Measurements from ENCODE around the gene MAP2K5. TPM values are rescaled to one million over a fixed set of nuclear protein-coding genes. Genes with fewer than 3 reads are reported as not detected.
"Not testable (repeated sequence)": the region's sequence is repeated elsewhere in the genome, so short reads cannot be mapped to it uniquely, and the experiment has no call there.

The MAP2K5 gene
- polyA plus RNA-seq, 3 donors: 18.9 to 26.7 (median 21.6) TPM

DNA sequence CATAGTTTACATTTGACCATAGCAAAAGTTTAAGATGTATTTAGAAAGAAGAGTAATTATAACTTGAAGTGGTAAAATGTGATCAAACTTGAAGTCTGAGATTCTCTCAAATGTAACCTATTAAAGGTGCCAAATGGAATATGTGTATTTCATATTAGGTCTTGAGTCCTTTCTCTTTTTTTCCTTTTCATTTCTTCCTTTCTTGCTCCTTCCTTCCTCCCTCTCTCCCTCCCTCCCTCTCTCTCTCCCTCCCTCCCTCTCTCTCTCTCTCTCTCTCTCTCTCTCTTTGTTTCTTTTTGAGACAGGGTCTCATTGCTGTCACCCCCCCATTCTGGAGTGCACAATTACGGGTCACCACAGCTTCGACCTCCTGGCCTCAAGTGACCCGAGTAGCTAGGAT, 47.7 kb downstream of the MAP2K5 start:
- DNase-seq (ENCODE audit: low read depth in 3 of 3, low spot score in 2 of 3): no peak

DNA sequence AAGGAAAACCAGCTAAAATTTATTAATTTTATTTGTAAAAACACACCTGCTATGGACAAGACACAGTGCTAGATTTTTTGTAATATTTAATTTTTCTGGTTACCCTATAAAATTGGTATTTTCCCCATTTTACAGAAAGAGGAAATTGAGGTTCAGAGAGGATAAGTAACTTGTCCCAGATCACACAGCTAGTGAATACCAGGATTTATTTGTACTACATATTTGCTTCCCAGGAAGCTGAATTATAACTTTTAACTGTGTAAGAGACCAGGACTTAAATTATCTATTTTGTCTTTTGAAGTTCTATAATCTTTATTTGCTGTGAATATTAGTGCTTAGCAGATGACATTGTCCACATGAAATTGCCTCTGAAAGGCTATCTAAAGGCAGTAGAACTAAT, 49.7 kb downstream of the MAP2K5 start:
- DNase-seq (ENCODE audit: low read depth in 3 of 3, low spot score in 2 of 3): no peak

DNA sequence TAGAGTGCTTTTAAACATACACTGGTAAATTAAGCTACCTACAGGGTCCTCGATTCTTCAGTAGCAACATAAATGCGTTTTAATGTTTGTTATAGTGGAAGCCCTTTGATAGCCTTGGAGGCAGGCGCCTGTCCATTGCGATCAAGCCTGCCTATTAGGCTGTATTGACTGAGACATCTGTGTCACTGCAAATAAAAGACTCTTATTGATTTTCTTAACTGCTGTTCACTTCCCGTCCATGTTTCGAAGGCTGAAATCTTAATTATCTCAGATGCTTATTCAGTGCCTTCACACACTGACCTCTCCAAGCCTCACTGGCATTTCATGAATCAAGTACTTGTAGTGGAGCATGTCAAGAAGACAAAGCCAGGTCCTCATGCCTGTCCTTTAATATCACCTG, 51.1 kb downstream of the MAP2K5 start:
- DNase-seq (ENCODE audit: low read depth in 3 of 3, low spot score in 2 of 3): no peak

DNA sequence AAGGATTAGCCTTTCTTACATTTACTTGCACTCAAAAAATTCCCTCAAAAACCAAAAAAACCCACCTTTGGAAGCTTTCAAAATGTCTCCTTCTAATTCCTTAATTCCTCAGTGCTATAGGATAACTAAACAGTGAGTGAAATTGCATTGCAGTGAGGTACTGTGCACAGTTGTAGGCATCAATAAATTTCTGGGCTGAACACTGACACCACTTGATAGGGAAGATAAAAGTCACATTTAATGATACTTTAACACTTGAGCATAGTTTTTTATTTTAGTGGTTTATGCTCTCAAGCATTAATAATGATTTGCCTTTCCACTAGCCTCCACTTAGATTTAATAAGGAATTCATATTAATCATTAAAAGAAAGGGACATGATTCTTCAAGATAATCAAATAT, 52.3 kb downstream of the MAP2K5 start:
- no peak for DNase-seq (ENCODE audit: low read depth in 3 of 3, low spot score in 2 of 3)

DNA sequence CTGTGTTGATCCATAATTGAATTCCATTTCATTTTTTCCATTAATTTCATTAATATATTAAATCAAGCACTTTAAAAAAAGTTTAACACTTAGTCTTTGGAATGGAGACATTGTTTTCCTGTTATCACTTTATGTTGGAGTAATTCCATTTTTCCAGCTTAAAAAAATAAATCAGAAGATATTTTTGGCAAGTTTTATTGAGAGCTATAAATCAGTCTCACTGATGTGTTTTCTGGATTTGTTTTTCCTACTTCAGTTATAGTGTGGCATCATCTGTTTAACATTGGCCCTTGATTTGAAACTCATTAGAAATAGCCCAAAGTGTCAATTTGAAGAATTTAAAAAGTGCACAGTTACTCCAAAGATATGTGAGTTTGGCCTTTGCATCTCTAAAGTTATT, 53.1 kb downstream of the MAP2K5 start:
- DNase-seq (ENCODE audit: low read depth in 3 of 3, low spot score in 2 of 3): no peak

DNA sequence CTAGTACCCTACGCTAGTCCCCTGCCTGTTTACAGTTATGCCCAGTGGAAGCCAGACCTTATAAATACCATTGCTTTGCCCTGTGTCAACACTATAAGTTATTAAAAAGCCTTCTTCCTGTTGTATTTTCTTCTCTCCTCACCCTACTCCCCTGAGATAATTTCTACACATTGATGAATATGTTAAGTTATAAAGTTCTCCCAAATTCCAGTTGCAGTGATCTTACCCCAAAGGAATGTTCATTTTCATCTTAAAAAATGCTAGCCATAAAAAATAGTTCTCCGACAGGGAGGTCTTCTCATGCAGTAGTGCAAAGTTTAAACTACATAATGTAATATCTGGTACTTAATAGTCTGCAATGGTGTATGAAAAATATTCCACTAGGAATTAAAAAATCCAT, 58.6 kb downstream of the MAP2K5 start:
- no peak for DNase-seq (ENCODE audit: low read depth in 3 of 3, low spot score in 2 of 3)

DNA sequence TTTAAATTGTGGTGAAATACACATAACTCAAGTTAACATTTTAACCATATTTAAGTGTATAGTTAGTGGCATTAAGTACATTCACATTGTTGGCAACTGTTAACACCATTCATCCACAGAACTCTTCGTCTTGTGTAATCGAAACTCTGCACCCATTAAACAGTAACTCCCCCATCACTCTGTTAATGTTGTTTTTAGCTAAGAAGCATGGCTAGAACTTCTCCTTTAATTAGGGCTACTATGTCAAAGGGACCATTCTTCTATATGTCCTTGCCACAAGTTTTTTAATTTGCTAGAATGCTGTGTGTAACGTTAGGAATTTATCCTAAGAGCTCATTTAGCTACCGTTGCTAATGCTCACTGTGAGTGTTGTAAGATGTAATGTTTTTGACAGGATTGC, 60.6 kb downstream of the MAP2K5 start:
- no peak for DNase-seq (ENCODE audit: low read depth in 3 of 3, low spot score in 2 of 3)

DNA sequence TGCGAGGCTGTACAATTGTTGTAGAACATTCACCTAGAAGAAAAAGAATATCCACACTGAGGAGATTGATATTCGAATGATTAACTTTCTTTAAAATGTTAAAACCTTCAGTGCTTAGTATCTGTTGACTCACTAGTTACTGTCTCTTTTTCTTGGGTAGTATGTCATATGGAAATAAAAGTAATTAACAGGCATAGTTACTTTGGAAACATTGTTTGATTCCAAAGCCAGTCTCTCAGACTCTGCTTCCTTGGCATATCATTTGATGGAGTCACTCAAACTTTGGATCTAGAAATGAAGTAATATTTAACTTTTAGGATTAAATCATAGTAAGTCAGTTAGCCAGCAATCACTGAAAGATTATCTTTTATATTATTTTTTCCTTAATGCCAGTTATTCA, 63.4 kb downstream of the MAP2K5 start:
- no peak for DNase-seq (ENCODE audit: low read depth in 3 of 3, low spot score in 2 of 3)

DNA sequence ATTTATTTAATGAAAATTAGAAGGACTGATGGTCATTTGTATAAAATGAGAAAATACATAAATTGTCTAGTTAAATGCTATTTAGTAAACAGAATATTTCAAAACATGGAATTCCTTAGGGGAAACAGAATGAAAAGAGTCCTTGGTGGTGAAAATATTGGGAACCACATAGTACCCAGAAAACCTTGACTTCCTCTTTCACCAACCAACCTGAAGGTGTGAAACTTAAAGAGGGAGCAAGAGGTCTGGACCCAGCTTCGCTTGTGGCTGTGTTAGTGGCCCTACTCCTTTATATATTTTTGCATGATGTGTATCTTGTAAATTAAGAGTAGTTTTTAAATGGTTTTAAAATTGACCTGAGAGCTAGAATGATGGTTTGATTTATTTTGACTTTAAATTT, 64.2 kb downstream of the MAP2K5 start:
- no peak for DNase-seq (ENCODE audit: low read depth in 3 of 3, low spot score in 2 of 3)

DNA sequence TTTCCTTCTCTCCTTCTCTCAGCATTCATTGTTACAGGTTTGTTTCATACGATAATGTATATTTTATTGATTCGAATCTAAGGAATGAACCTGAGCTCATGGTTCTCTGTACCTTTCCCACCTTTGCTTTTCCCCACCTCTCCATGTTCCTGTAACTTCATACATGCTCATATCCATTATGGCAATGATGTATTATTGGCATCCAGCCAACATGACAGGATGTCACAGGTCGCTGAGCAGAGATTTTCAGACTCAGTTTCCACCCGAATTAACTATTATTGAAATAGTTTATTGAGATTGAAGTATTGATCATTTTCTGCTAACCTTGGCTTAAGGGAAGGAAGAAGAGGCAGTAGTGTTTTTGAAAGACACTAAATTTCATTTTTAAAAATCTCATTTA, 64.8 kb downstream of the MAP2K5 start:
- DNase-seq (ENCODE audit: low read depth in 3 of 3, low spot score in 2 of 3): no peak

DNA sequence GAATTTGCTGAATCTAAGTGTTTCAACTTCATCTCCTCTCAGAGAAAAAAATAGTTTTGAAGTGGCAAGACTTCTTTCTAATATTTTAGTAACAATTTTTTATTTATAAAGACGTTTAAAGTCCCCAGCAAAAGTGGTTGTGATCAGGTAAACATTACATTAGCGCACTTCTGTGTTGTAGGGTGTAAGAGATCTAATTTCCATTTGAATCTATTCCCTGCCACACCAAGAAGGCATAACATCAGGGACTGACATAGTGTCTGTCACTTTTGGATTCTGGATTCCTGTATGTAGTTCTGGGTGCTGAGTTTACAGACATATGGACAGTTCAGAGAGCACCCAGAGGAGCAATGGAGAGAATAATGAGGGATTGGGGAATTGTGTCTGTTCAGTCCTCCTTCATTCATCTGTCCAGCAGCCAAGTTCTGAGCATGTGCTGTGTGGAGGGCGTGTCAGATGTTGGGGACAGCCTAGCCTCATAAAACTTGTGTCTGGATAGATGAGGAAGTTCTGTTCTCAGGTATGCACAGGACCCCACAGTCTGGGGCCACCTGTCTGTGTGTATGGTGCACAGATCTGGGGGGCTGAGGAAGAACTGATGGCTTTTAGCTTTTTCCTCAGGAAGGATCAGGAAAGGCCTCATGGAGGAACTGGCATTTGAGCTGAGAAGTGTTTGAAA, 65.6 kb downstream of the MAP2K5 start:
- no peak for DNase-seq (ENCODE audit: low read depth in 3 of 3, low spot score in 2 of 3)

DNA sequence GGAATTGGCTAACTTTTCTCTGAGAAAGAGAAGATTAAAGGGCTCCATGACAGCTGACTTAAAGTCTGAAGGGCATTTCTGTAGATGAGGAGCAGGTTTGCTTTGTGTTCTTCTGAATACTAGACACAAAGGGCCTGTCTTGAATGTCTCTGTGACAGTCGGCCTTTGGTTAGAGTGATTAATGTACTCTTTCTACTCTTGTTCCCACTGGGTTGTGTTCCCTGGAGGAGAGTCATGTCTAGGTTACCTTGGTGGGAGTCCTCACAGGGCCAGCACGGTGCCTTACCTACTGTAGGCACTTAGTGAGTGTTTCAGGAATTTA, 66.1 kb downstream of the MAP2K5 start:
- no peak for DNase-seq (ENCODE audit: low read depth in 3 of 3, low spot score in 2 of 3)

DNA sequence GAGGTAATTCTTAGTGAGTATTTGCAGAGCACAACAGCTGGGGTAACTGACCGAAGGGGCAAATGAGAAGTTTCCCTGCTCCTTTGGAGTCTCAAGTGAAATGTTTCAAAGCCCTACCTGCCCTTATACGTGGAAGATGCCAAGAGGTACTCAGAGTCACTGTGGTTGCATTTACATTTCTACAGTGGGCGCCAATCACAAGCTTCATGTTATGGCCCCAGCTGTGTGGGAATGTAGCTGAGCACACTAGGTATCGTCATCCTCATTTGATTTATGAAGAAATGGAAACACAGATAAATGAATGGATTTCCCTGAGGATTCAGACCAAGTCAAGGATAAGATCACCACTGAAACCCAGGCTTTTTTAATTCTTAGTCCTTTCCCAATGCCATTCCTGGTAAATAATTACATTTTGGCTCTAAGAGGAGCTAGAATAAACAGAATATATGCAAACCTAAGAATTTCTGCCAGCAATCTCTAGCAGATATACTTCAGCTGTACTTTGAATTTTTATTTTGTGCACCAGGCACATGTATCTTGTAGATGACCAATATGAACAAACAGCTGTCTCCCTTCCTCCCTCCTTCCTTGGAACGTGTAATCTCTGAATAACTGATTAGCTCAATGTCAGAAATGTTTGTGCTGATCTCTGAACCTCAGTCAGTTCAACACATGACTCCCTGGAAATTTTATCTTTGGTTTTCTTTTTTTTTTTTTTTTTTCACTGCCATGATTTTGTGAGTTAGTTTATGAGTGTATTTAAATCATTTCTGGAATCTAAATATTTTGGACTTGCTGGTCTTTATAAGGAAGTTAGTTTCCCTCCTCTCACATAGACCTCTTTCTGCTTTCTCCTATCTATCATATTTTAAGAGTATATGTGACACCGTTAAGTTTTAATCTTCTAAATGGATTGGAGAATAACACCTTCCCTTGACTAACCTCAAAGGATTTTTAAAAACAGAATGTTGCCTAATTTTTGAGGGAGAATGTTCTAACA, 69.2 kb downstream of the MAP2K5 start:
- DNase-seq (ENCODE audit: low read depth in 3 of 3, low spot score in 2 of 3): peak; percentile 21 to 29 (median 23)

DNA sequence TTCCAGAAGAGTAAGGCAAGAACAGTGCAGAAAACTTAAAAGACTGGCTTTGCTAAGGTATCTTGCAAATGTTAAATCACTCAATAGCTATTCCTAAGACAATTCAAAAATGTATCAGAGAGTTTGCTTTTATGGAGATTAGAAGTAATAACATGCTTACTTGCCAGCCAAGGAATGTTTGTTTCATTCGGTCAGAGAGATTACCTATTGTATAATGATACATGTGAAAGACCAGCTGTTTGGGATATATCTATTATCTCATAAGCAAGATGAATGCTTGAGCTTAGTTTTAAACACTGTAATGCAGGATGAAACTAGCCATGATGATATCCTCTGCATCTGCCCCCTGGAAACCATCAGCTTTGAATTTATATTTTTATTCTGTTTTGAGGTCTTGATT, 70.7 kb downstream of the MAP2K5 start:
- DNase-seq (ENCODE audit: low read depth in 3 of 3, low spot score in 2 of 3): no peak

DNA sequence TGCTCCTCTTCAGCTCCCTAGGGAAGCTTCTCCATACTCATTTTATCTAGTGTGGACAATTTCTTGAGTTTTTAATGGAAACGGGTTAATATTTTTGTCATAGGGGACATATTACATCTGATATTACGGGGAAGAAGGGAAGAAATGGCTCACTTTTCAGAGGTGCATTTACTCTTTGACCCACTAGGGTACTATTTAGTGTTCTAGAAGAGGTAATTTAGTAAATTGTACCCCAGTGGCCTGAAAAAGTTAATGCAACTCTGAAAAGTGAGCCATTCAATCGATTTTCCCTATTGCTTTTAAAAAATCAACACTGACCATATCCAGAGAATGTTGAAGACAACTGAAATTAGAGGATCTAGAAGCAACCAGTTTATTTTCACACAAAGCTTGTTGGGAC, 71.2 kb downstream of the MAP2K5 start:
- DNase-seq (ENCODE audit: low read depth in 3 of 3, low spot score in 2 of 3): no peak

DNA sequence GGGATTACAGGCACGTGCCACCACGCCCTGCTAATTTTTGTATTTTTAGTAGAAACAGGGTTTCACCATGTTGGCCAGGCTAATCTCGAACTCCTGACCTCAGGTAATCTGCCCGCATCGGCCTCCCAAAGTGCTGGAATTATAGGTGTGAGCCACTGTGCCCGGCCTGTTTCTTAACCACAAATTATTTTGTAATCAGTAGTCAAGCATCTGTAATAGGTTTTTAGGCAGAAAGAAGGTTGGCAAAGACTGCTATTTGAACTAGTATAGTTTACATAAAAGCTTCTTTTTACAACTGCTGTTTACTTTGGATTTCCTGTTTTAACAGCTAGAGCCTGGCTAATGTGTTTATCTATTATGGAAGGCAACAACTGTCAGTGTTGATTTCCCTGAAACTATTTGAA, 72.6 kb downstream of the MAP2K5 start:
- DNase-seq (ENCODE audit: low read depth in 3 of 3, low spot score in 2 of 3): not testable (repeated sequence)

DNA sequence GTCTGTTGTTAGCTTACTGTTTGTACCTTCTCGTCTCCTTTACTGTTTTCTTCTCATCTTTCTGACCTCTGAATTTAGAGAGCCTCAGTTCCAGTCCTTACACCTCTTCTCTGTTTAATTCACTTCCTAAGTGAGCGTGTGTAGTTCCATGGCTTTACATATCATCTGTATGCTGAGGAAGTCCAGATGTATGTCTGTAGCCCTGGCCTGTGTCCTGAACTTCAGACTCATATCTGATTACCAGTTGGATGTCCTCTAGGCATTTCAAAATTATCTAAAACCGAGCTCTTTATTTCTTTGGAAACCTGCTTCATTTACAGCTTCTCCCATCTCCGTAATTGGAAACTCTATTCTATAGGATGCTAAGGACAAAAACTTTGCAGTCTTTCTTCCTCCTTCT, 75.8 kb downstream of the MAP2K5 start:
- DNase-seq (ENCODE audit: low read depth in 3 of 3, low spot score in 2 of 3): no peak

DNA sequence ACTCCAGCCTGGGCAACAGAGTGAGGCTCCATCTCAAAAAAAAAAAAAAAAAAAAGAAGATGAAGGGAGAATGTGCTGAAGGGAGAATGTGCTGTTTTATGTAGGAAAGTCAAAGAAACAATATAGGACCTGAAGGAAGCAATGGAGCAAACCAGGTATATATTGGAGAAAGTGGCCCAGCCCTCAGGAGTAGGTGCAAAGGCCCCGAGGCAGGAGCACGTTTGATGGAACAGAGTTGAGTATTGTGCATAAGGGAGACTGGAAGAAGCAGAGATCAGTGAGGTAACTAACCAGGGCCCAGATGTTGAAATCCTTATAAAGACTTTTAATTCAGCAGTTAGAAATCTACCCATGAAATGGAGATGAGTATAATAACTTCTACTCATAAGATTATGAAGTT, 79.6 kb downstream of the MAP2K5 start:
- DNase-seq (ENCODE audit: low read depth in 3 of 3, low spot score in 2 of 3): no peak

DNA sequence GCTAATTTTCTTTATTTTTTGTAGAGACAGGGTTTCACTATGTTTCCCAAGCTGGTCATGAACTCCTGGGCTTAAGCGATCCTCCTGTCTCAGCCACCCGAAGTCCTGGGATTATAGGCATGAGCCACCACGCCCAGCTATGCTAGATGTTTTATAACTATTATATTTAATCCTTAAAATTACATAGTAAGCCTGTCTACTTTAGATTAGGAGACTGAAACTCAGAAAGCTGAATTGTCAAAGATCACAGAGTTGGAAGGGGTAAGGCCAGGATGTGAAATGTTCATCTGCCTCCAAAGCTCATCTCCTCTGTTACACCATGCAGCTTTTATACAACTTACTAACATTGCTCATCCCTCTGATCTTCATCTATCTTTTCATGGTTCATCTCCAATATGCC, 89.8 kb downstream of the MAP2K5 start:
- no peak for DNase-seq (ENCODE audit: low read depth in 3 of 3, low spot score in 2 of 3)

DNA sequence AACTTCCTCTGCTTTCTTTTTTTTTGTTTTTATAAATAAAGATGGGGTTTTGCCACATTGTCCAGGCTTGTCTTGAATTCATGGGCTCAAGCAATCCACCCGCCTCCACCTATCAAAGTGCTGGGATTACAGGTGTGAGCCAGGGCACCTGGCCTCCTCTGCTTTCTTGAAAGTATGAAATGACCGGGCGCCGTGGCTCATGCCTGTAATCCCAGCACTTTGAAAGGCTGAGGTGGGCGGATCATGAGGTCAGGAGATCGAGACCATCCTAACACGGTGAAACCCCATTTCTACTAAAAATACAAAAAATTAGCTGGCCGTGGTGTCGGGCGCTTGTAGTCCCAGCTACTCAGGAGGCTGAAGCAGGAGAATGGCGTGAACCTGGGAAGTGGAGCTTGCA, 93.4 kb downstream of the MAP2K5 start:
- DNase-seq (ENCODE audit: low read depth in 3 of 3, low spot score in 2 of 3): not testable (repeated sequence)

DNA sequence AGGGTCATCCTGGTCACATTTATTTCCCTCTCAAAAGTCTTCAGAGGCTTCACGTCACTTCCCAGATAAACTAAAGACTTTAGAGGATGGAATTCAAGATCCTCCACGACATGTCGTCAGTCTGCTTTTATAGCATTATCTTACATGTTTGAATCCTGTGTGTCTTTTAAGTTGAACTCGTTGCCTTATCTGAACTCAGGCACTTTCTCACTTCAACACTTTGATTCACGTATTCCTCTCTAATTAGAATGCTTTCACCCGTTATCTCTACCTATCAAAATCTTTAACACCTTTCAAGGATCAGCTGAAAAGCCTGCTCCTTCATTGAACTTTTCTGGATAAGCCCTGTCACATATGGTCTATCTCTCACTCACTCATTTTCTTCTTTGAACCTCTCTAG, 97.1 kb downstream of the MAP2K5 start:
- DNase-seq (ENCODE audit: low read depth in 3 of 3, low spot score in 2 of 3): no peak

DNA sequence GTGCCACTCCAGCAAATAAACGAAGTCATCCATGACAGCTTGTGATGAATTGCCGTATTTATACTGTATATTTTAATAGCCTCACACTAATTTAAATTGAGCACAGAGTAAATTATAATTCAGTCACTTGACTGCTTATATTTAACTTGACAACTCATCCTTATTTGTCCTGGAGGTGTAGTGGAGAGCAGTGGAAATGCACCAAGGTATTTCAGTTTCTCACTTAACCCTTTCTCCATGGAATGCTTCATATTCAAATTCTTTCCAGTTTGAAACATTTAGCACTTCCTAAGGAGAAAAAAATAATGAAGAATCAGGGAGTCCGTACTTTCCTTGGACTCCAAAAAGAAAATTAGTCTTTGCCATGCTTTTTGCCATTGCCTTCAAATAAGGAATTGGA, 99.0 kb downstream of the MAP2K5 start:
- no peak for DNase-seq (ENCODE audit: low read depth in 3 of 3, low spot score in 2 of 3)

Measured in right renal cortex interstitium (tissue), 3 donors.